Measurements from ENCODE around the gene NUP188. TPM values are rescaled to one million over a fixed set of nuclear protein-coding genes. Genes with fewer than 3 reads are reported as not detected.

The NUP188 gene
- total and polyA plus RNA-seq, 2 of the 13 experiments (the other 11 are each of a cell fraction or from before 2014, with no cell fraction given) = 28.0 to 38.5 TPM

DNA sequence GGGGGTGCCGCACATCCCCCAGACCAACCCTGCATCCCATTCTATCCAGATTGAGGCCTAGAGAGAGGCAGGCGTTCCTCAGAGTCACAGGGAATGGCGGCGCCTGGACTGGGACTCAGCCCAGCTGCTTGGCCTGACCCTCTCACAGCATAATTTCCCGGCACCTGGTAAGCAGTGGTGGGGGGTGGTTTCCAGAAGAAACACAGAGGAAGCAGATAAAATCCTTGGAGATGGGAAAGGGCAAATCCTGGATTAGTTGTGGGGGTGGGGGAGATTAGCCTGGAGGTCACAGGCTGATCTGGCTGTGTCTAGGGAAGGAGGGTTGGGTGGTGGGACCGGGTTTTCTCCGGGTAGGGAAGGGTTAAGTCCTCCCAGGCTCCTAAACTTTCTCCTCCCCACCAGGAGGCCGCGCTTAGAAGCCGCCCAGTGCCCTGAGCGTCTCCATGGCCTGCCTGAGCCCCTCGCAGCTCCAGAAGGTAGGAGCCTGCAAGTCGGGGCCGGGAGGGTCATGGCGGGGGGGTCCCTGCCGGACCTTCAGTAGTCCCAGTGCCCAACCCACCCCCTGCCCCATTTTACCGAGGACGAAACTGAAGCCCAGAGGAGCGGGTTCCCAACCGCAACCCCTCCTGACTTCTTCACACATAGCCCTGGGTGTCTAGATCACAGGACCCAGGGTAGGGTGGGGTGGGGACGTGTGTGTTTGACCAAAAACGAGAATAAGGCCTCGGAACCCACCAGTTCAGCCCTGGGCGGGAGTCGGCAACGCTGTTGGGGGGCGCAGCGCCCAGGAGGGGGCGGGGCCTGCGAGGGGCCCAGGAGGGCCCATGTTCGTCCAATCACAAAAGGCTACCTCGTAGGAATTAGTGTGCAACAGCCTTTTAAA is 25.4 kb upstream of the NUP188 start (continued):
- TF ChIP-seq MAZ (IDR thresholded peaks at IDR 0.05; ENCODE audit: borderline replicate concordance, low read depth, low read length) (no peak), MAZ (CRISPR knock-in tag; IDR thresholded peaks at IDR 0.05; ENCODE audit: low read depth) (no peak), ETV6 (CRISPR knock-in tag; conservative IDR thresholded peaks at IDR 0.05) (no peak), RFX1 (IDR thresholded peaks at IDR 0.05) (no peak), SIN3A (IDR thresholded peaks at IDR 0.05; ENCODE audit: borderline replicate concordance, low read depth, low read length) (no peak), PCBP1 (IDR thresholded peaks at IDR 0.05; ENCODE audit: borderline replicate concordance, low read depth, low read length) (no peak), ELF1 (CRISPR knock-in tag; IDR thresholded peaks at IDR 0.05) (no peak), CAMTA2 (CRISPR knock-in tag; IDR thresholded peaks at IDR 0.05; ENCODE audit: borderline replicate concordance) (no peak), ESRRA (CRISPR knock-in tag; IDR thresholded peaks at IDR 0.05; ENCODE audit: low read depth) (no peak), NFIC (IDR thresholded peaks at IDR 0.05; ENCODE audit: low read length) (no peak), KDM5A (IDR thresholded peaks at IDR 0.05; ENCODE audit: borderline replicate concordance, low read length) (no peak), ZBTB44 (CRISPR knock-in tag; IDR thresholded peaks at IDR 0.05) (no peak), ZNF775 (CRISPR knock-in tag; IDR thresholded peaks at IDR 0.05; ENCODE audit: borderline replicate concordance) (no peak)
- TF ChIP-seq, protein P1, sequence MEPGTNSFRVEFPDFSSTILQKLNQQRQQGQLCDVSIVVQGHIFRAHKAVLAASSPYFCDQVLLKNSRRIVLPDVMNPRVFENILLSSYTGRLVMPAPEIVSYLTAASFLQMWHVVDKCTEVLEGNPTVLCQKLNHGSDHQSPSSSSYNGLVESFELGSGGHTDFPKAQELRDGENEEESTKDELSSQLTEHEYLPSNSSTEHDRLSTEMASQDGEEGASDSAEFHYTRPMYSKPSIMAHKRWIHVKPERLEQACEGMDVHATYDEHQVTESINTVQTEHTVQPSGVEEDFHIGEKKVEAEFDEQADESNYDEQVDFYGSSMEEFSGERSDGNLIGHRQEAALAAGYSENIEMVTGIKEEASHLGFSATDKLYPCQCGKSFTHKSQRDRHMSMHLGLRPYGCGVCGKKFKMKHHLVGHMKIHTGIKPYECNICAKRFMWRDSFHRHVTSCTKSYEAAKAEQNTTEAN (CRISPR knock-in tag; conservative IDR thresholded peaks at IDR 0.05) = no peak; the same call in 1 of the 2 replicates
- TF ChIP-seq, protein P2, sequence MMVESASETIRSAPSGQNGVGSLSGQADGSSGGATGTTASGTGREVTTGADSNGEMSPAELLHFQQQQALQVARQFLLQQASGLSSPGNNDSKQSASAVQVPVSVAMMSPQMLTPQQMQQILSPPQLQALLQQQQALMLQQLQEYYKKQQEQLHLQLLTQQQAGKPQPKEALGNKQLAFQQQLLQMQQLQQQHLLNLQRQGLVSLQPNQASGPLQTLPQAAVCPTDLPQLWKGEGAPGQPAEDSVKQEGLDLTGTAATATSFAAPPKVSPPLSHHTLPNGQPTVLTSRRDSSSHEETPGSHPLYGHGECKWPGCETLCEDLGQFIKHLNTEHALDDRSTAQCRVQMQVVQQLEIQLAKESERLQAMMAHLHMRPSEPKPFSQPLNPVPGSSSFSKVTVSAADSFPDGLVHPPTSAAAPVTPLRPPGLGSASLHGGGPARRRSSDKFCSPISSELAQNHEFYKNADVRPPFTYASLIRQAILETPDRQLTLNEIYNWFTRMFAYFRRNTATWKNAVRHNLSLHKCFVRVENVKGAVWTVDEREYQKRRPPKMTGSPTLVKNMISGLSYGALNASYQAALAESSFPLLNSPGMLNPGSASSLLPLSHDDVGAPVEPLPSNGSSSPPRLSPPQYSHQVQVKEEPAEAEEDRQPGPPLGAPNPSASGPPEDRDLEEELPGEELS (CRISPR knock-in tag; IDR thresholded peaks at IDR 0.05) = no peak
- TF ChIP-seq, protein P3, sequence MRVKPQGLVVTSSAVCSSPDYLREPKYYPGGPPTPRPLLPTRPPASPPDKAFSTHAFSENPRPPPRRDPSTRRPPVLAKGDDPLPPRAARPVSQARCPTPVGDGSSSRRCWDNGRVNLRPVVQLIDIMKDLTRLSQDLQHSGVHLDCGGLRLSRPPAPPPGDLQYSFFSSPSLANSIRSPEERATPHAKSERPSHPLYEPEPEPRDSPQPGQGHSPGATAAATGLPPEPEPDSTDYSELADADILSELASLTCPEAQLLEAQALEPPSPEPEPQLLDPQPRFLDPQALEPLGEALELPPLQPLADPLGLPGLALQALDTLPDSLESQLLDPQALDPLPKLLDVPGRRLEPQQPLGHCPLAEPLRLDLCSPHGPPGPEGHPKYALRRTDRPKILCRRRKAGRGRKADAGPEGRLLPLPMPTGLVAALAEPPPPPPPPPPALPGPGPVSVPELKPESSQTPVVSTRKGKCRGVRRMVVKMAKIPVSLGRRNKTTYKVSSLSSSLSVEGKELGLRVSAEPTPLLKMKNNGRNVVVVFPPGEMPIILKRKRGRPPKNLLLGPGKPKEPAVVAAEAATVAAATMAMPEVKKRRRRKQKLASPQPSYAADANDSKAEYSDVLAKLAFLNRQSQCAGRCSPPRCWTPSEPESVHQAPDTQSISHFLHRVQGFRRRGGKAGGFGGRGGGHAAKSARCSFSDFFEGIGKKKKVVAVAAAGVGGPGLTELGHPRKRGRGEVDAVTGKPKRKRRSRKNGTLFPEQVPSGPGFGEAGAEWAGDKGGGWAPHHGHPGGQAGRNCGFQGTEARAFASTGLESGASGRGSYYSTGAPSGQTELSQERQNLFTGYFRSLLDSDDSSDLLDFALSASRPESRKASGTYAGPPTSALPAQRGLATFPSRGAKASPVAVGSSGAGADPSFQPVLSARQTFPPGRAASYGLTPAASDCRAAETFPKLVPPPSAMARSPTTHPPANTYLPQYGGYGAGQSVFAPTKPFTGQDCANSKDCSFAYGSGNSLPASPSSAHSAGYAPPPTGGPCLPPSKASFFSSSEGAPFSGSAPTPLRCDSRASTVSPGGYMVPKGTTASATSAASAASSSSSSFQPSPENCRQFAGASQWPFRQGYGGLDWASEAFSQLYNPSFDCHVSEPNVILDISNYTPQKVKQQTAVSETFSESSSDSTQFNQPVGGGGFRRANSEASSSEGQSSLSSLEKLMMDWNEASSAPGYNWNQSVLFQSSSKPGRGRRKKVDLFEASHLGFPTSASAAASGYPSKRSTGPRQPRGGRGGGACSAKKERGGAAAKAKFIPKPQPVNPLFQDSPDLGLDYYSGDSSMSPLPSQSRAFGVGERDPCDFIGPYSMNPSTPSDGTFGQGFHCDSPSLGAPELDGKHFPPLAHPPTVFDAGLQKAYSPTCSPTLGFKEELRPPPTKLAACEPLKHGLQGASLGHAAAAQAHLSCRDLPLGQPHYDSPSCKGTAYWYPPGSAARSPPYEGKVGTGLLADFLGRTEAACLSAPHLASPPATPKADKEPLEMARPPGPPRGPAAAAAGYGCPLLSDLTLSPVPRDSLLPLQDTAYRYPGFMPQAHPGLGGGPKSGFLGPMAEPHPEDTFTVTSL (CRISPR knock-in tag; IDR thresholded peaks at IDR 0.05; ENCODE audit: borderline replicate concordance) = no peak
- TF ChIP-seq, protein P4, sequence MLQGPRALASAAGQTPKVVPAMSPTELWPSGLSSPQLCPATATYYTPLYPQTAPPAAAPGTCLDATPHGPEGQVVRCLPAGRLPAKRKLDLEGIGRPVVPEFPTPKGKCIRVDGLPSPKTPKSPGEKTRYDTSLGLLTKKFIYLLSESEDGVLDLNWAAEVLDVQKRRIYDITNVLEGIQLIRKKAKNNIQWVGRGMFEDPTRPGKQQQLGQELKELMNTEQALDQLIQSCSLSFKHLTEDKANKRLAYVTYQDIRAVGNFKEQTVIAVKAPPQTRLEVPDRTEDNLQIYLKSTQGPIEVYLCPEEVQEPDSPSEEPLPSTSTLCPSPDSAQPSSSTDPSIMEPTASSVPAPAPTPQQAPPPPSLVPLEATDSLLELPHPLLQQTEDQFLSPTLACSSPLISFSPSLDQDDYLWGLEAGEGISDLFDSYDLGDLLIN (CRISPR knock-in tag; IDR thresholded peaks at IDR 0.05; ENCODE audit: borderline replicate concordance) = no peak

Measured in HepG2 (cell line).